D341Med (cell line): ENCODE measurements around the gene NADK.
"Not testable (repeated sequence)": the region's sequence is repeated elsewhere in the genome, so short reads cannot be mapped to it uniquely, and the experiment has no call there.

Experiments
- DNase-seq: peaks from one replicate; pipeline ENCODE4 v3.0.0; 2012; ENCODE audit warnings: low spot score

The NADK gene

DNA sequence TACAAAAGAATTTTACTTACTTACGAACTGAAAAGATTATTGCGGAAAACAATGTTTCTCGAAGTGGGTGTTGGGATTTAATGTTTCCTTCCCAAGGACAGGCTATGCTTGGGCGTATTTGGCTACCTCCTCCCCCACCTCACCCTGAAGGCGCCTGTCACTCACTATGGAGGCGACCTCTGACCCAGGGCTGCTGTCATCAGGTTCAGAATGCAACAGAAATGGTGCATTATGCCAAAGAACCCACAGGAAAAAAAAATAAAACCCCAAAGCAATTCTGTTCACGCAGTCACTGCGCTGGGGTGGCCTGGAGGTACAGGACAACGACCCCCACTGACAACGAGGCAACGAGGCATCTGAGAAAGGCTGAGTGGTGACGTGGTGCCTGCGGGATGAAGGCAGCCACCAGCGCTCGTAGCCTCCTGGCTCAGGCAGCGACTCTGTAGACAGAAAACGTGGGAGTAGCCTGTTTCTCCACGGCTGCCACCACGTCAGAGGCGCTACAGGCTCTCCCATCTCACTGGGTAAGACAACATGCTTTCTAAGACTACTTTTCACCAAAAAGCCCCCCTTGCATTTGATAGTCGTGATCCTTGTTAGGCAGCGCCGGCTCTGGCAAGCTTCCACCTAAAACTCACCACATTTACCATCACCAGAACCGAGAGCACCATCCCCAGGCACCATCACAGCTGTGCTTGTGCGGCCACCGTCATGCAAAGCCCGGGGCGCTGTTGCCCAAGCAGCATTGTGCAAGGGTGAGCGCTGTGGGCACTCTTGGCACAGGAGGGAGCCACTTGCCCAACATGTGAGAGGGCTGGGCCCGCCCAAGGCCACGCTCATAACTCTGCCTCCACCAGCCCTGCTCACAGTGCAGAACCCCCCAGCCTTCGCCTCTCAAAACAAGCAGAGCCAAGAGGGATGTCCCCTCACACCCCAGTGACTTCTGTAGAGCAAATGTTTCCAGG is 14.3 kb downstream of the NADK start:
- peak; percentile 46 for DNase-seq

DNA sequence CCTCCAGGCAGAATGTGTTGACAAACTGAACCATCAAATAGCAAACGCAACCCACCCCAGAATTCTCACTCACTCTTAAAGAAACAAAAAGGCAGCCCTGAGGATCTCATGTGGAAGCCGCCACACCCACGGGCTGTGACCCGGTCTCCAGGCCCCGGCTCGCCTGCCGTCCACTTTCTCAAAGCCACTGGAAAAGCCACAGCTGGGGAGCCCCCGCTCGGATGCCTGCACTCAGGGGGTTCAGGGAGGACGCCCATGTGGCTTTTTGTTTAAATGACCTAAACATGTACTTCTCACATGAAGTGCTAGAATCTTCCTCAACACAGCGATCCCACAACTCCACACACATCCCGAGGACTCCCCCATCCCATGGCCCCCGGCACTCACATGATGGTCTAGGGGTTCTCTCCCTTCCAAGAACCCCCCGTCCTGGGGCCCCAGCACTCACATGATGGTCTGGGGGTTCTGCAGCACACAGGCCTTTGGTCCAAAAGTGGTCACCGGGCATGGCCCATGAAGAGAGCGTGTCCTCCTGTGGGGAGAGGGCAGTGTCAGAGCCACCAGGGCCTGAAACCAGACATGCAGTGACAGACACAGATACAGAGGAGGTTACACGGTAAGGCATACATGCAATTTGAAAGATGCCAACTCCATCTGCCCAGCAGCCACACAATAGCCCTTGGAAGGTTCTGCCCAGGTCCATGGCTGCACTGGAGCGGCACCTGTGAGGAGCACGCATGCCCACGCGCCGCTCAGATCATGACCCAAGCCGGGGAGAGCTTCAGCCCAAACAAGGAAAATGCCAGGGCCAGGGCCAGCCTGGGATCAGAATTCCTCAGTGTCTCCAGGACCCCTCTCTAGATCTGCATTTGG is 16.5 kb downstream of the NADK start:
- DNase-seq = peak; percentile 8

DNA sequence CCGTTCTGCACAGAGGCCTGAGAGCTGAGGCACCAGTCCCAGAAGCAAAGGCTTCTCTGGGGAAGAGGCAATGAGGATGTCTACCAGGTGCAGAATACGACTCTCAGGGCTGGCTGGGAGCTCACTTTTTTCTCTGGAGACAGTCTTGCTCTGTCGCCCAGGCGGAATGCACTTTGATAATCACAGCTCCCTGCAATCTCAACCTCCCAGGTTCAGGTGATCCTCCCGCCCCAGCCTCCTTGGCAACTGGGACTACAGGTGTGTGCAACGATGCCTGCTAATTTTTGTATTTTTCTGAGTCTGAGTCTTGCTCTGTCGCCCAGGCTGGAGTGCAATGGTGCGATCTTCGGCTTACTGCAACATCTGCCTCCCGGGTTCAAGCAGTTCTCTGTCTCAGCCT is 17.6 kb downstream of the NADK start:
- DNase-seq = no peak

DNA sequence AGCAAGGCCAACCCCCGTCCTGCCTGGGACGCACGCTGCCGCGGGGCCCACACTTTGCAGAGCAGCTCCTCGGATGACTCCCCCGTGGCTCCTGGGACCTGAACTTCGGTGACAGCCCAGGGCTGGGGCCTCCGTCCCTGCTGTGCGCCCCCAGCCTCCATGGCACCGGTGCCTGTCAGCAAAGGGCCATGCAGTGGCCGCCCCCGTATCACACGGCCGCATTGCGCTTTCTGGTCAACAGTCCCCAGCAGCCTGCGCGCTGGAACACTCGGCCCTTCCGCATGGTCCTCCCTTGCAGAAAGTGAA is 18.0 kb downstream of the NADK start:
- peak; percentile 18 for DNase-seq

DNA sequence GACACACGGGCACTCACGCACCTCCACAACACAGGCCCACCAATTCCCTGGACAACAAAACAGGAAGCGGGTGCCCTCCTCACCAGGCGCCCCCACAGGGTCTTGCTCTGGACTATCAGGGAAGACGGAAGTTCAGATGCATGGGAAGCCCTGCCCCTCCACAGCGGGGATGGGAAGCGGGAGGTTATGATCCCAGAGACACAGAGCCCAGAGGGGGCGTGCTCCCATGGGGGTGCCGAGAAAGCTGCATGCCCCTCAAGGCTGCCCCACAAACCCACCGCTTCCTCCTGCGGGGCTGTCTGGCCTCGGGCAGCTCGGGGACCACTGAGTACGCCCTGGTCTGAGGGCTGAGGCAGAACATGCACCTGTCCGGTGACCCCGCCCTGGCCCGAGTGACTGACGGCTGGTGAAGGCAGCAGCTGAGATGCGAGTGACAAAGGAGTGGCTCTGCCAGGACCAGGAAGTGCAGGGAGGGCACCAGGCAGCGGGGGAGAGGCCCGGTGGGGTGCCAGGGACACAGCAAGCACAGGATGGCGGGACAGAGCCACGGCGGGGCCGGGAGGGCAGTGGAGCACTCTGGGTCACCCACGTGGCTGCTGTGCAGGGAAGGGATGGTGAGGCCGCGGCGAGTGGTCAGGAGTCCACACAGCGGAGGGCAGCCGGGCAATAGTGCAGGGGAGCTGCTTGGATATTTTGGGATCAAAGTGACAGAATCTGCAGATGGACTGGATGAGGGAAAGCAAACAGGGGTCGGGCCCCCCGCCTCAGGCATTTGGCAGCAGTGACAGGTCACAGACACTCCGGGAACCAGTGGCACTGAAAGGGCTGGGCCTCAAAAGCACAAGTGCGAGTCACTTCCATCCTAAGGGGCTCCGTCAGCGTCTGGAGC is 18.6 kb downstream of the NADK start:
- peak; percentile 28 for DNase-seq

DNA sequence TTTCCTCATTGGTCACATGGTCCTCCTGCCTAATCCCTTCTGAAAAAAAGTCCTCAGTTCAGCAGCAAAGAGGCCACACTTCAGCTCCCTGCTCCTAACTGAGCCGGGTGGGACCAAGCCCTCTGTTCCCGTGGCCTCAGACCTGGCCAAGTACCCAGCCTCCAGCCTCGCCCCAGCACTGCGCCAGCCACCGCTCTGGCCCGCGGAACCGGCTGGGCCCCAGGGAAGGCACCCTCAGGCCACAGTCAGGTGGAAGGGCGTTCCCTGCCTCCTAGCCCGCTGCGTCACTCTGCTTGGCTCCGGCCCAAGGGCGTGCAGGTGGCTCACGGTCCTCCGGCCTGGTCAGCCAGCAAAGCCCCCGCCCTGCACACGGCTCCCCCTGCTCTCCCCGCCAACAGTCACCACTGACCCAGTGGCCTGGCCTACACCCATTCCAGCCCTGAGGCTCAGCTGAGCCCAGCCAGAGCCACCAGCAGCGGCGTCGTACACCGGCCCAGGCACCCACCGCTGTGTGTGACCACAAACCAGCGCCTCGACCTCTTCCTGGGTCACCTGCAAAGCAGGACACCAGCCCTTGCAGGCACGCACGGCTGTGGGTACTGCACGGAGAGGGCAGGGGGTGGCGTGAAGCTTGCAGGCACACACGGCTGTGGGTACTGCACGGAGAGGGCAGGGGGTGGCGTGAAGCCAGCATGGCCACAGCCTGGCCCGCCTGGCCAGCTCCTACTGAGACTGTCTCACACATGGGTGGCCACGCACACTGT is 19.4 kb downstream of the NADK start:
- DNase-seq = peak; percentile 38

DNA sequence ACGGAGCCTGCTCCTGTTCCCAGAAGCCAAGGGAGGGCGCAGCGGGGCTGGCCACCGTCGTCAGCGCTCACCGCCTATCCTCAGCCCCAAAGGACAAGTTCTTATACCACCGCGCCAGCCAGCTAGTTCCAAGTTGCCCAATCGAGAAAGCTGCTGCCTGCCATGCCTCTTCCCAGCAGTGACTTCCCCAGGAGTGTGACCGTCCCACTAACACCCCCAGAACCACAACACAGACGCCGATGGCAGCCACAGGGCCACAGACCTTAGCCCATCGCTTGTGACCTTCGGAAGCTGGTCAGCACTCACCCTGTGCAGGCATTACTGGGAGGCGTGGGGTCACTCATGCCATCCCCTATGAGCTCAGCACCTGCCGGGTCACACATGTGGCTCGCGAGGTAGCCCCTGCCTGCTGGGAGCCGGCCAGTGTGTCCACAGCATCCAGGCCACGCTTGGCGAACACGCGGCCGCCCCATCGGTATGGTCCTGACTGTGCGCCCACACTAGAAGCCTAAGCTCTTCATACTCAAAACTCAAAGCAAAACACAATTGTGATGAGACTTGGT is 20.1 kb downstream of the NADK start:
- peak; percentile 27 for DNase-seq

DNA sequence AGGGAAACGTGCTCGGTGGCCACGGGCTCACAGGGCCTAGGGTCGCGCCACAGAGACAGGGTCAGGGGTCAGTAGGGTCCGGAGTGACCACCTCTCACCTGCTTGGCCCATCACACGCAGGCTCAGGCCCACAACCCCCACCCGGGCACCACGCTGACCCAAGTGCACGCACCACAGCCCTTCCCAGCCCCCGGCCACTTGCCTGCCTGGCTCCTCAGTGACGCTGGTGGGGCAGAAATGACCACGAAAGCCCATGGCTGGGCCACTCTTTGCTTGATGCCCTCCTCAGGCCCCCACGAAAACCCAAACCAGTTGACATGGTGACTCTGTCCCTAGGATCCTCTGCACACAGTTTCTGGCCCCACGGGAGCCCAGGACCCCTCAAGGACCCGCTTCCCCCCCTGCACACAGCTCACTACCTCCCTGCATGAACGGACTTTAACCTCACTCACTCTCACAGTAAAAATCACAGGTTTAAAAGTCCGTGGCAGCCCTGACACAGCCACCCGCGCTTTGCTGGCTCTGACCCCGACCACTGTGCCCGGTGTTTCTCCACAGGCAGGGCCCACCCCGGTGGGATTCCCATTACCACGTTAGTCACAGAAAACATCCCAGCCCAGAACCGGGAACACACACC is 20.7 kb downstream of the NADK start:
- no peak for DNase-seq

DNA sequence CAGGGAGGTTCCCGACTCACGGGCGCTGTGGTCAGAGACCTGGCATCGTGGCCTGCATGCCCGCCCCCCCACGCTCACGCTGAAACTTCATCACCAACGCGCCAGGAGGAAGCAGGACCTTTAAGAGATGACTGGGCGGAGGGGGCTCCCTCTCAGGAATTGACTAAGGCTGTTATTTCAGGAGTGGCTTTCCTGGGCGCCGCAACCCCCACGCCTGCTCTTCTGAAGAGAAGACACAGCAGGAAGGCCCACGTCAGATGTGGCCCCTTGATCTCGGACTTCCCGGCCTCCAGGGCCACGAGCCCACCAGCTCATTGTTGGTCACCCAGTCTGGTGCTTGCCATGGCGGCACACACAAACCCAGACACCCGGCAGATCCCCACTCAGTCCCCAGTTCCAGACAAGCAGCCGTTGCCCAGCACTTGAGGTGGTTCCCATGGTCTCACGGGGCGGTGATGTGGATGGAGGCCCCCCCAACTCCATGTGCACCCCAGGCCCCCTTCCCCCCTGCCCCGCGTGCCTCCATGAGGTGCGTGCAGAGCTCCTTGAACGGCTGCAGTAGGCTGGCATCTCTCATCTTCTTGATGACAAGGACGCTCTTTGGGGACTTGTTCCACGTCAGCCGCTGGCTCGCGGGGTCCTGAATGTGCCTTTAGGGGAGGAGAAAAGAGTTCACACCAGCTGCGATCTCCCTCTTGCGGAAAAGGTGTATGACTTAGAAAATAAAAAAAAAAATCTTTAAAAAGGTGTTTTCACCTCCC is 21.4 kb downstream of the NADK start:
- DNase-seq = no peak

DNA sequence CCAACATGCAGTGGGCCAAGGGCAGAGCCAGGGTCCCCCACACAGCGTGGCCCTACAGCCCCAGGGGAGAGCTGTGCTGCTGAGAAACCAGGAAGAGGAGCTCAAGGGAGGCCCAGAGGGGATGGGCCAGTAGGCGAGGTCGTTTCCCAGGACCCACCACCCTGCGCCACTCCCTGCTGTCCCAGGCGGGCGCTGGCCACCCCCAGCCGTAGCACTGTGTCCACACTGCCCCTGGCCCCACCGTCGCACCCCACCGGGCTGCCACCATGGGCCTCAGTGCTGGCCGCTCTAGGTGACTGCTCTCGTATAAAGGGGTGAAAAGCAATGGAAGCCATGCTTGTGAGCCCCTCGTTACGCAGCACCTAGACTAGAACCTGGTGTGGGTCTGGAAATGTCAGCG is 22.4 kb downstream of the NADK start:
- no peak for DNase-seq

DNA sequence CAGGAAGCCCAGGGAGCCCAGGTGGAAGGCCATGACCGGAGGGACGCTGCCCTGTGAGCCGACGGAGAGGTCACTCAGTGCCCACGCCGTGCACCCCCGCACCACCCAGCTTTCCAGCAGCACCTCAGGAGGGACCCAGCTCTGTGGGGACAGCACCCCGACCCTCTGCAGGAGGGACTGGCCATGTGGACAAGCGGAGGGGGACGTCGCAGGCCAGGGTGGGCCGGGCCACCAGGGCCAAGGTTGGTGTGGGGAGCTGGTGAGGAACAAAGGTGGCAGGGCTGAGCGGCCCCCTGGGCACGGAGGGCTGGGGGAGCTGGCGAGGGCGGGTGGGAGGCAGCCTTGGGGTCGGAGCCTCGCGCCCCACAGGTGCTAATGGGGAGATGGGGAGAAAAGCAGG is 22.8 kb downstream of the NADK start:
- DNase-seq = no peak

DNA sequence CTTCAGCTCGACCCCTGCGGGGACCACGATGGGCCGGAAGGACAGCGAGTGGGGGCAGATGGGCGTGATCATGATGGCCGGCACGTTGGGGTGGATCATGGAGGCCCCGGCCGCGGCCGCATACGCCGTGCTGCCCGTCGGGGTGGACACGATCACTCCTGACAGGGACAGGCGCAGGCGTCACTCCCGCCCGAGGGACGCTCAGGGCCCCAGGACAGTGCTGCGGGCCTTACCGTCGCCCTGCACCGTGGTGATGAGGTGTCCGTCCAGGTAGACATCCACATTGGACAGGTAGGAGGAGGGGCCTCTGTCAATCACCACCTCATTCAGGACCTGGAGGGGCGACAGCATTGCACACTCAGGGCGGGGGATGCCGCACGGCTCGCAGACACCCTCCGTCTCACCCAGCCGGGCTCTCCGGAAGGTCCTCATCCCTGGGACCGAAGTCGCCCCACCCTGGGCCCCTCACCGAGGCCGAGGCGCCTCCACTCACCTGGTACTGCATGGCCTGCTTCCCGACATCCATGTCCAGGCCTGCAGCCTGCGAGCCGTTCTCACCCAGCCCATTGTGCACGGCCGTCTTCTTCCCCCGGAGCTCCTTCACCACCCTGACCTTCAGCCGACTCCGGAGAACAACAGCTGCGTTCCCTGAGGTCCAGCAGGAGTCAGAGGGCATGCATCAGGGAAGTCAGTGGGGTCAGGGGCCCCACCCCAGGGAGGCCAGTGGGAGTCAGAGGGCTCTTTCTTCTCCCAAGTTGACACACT is 24.0 kb downstream of the NADK start:
- DNase-seq = no peak

DNA sequence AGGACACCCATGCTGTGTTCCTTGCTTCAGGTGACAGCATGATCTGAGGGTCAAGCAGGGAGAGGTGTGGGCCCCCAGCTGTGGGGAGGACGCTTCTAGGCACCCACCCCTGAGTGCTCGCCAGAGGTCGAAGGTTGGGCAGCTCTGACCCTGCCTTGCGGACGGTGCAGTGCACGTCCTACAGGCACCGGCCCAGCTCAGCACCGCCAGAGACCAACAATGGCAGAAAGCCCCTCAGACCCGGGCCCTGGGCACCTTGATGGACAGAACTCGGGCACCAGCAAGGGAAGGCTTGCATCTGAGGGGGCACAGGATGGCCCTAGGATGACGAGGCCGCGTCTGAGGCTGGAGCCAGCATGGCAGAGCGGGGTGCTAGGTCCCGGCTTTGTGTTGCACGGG is 24.7 kb downstream of the NADK start:
- DNase-seq = no peak

DNA sequence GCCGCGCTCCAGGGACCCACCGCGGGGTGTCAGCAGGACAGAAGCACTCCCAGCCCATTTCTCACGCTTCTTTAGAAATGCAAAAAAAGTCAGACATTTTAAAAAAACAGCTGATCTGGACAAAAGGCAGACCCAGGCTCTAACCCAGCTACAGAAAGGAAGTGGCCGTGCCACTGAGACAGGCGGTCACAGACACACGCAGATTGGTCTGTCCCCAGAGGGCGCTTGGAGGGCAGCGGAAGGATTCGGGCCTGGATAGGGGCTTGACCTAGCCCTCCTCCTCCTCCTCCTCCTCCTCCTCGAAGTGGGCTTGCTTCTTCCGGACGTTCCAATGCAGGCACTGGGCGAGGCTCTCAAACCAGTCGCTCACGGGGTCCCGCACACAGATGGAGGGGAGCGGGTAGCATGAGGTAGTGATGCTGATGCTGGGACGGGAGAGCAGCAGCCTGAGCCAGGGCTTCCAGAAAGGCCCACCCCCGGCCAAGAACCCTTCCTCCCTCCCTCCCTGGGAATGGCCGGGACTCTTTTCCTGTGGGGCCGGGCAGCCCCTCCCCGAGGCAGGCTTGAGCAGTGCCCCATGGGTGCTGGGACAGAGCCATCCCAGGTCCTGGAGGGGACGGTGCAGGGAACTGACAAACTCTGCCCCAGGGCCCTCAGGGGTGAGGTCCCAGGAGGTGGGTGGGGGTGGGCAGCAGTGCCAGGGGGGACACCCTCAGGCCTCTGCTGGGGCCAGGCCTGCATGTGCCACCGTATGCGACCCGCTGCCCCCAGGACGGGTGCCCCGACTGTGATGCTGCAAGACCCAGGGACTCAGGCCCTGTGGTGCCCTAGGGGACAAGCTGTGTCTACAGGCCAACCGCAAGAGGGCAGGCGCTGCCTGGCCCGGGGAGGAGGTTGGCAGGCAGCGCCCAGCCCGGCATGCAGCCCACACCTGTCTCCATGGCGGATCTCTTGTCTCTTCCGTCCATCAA is 25.3 kb downstream of the NADK start:
- DNase-seq = peak; percentile 29

DNA sequence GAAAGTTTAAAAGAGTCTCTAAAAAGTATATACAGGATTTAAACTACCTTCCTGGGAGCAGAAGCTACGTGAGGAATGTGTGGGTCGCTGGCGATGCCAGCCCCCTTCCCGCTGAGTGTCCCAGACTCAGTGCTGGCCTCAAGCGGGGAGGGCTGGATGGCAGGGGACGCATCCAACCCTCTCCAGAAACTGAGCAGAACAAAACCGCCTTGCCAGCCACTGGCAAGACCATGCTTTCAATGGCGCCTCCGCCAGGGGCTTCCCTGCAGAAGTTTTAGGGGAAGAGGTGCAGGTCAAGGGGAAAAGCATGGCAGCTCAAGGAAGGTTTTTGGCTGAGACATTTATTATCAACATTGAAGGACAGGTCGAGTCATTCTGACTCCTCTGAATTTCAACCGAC is 26.1 kb downstream of the NADK start:
- no peak for DNase-seq

DNA sequence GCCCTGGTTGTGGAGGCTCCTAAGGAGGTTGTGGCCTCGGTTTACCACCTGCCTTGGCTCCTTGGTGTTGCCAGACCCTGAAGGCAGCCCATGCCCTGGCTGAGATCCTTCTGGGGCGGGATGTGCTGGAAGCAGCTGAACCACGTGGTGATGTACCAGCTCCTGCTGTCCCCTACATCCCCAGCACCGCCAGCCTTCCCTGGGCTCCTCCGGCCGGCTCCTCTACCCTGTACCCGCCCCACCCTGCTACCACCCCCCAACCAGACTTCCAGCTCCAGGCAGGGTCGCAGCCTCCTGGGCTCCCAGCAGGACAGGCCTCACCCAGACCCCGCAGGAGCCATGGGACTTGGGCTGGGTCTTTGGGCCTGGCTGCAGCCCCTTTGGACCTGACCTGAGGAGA is 28.3 kb downstream of the NADK start:
- DNase-seq = not testable (repeated sequence)

DNA sequence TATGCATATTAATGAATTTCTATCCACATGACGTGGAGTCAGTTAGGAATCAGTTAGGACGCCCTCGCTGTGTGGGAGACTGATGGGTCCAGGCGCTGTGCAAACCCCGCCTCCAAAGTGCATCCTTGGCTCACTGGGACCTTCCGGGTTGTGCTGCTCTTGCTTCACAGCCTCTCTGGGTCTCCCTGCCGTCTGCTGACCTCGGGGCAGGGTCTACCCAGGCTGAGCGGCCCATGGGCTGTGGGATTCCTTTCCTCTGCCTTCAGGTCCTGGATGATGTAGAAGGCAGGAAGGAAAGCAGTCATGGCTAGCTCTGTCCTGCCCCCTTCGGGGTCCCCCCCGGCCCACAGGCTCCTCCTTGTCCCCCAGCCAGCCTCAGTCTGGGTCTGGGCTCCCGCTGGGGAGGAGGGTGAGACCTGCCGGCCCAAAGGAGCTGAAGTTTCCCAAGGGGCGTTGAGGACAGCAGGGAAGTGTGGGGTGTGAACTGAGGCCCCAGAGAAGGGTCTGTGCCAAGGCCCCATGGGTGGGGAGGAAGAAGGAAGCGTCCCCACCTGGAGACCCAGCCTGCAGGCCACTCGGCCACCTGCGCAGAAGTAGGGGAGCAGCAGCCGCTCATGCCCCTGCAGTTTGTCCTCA is 29.5 kb downstream of the NADK start:
- no peak for DNase-seq
